GM12878 (cell line): ENCODE data around the gene ANAPC16. TPM values are rescaled to one million over a fixed set of nuclear protein-coding genes. Genes with fewer than 3 reads are reported as not detected.

ENCODE experiments used
- ATF7 ChIP-seq: fragments of 450-650 bp; IDR thresholded peaks from 2 replicates; pipeline ENCODE4 v1.6.1; 2016; ENCODE audit warnings: low read depth, mild to moderate bottlenecking
- BMI1 ChIP-seq: fragments of 450-650 bp; IDR thresholded peaks from 2 replicates; pipeline ENCODE4 v1.6.1; 2016; ENCODE audit warnings: mild to moderate bottlenecking, moderate library complexity, borderline replicate concordance
- CTCF ChIP-seq, 3 experiments: IDR thresholded peaks in 2 of 3; conservative IDR thresholded peaks in 1 of 3; 2 replicates each; pipeline ENCODE4 v1.5.1; 2011; ENCODE audit warnings: low read depth in 3 of 3, low read length in 3 of 3, mild to moderate bottlenecking in 3 of 3, control low read depth in 2 of 3, moderate library complexity in 2 of 3, inconsistent platforms in 1 of 3, mixed read lengths in 1 of 3; ENCODE audit not compliant: control insufficient read depth in 2 of 3, insufficient read depth in 1 of 3; ENCODE audit errors: extremely low read depth in 1 of 3
- ETV6 ChIP-seq, 2 experiments: fragments of 450-650 bp in 1 of 2; IDR thresholded peaks in 1 of 2; conservative IDR thresholded peaks in 1 of 2; 2 replicates each; pipeline ENCODE4 v1.6.1; 2014; ENCODE audit warnings: antibody characterized with exemption in 1 of 2, borderline replicate concordance in 1 of 2, low read depth in 1 of 2, mild to moderate bottlenecking in 1 of 2, moderate library complexity in 1 of 2
- FOXK2 ChIP-seq: fragments of 450-650 bp; IDR thresholded peaks from 2 replicates; pipeline ENCODE4 v1.6.1; 2017; ENCODE audit warnings: mild to moderate bottlenecking, moderate library complexity
- HCFC1 ChIP-seq: fragments of 150-350 bp; IDR thresholded peaks from 2 replicates; pipeline ENCODE4 v1.6.1; 2014; ENCODE audit warnings: low read length
- HDAC6 ChIP-seq: fragments of 200-600 bp; sonication (generic); IDR thresholded peaks from one replicate; pipeline ENCODE4 v1.8.0; 2017; ENCODE audit warnings: antibody characterized with exemption; ENCODE audit not compliant: unreplicated experiment
- JUND ChIP-seq: IDR thresholded peaks from 2 replicates; pipeline ENCODE4 v1.6.1; 2012; ENCODE audit warnings: low read depth, mild to moderate bottlenecking, low read length, improper control_type of control experiment, moderate library complexity
- KAT2A ChIP-seq: conservative IDR thresholded peaks from 2 replicates; pipeline ENCODE4 v1.6.1; 2011; ENCODE audit warnings: low read depth, low read length; ENCODE audit not compliant: control insufficient read depth
- MTA3 ChIP-seq: IDR thresholded peaks from 2 replicates; pipeline ENCODE4 v1.6.1; 2012; ENCODE audit warnings: low read length, inconsistent platforms, borderline replicate concordance
- POLR2AphosphoS2 ChIP-seq: IDR thresholded peaks from 2 replicates; pipeline ENCODE4 v1.6.1; 2011; ENCODE audit warnings: low read depth, mild to moderate bottlenecking, low read length, improper control_type of control experiment, moderate library complexity
- POU2F2 ChIP-seq: IDR thresholded peaks from 3 replicates; pipeline ENCODE4 v1.6.1; 2011; ENCODE audit warnings: low read depth, mild to moderate bottlenecking, low read length, borderline replicate concordance
- RCOR1 ChIP-seq: conservative IDR thresholded peaks from 2 replicates; pipeline ENCODE4 v1.6.1; 2012; ENCODE audit warnings: low read depth, low read length, improper control_type of control experiment
- RELA ChIP-seq: fragments of 450-650 bp; IDR thresholded peaks from 2 replicates; pipeline ENCODE4 v1.8.0; 2014; ENCODE audit warnings: borderline replicate concordance; ENCODE audit not compliant: partially characterized antibody
- RUNX3 ChIP-seq: IDR thresholded peaks from 2 replicates; pipeline ENCODE4 v1.6.1; 2012; ENCODE audit warnings: low read length, inconsistent platforms
- SIX5 ChIP-seq: IDR thresholded peaks from 2 replicates; pipeline ENCODE4 v1.6.1; 2011; ENCODE audit warnings: mild to moderate bottlenecking, low read depth, low read length, moderate library complexity; ENCODE audit not compliant: severe bottlenecking
- USF1 ChIP-seq: IDR thresholded peaks from 2 replicates; pipeline ENCODE4 v1.6.1; 2011; ENCODE audit warnings: borderline replicate concordance, low read depth, mild to moderate bottlenecking, moderate library complexity, mixed read lengths, low read length; ENCODE audit not compliant: insufficient read depth; ENCODE audit errors: extremely low read length
- polyA plus RNA-seq, 11 experiments: library from polyadenylated mRNA; depleted of rRNA in 4 of 11; unstranded in 6 of 11; stranded (reverse) in 5 of 11; fragments of >200 nt; fragmentation: Nextera tagmentation in 4 of 11; fragmentation: Illumina TruSeq in 1 of 11; extraction: Ambion mirVana in 4 of 11; extraction: Trizol in 1 of 11; gene quantifications; 1 replicate in 1 of 11; 2 replicates in 10 of 11; pipeline versions ENCODE4 v1.2.1 to v1.2.3, GENCODE V29; 2011 to 2016; ENCODE audit warnings: inconsistent platforms in 2 of 11, missing spikeins in 2 of 11, low read depth in 1 of 11
- total RNA-seq, 4 experiments: library from RNA; depleted of rRNA in 3 of 4; stranded (reverse); fragments of >200 nt in 3 of 4; fragmentation: Illumina TruSeq in 1 of 4; extraction: Trizol in 1 of 4; gene quantifications; 2 replicates each; pipeline versions ENCODE4 v1.2.1 to v1.2.3, GENCODE V29; 2013 to 2021
- TF ChIP-seq, protein P1 (sequence below): fragments of 450-650 bp; IDR thresholded peaks from 2 replicates; pipeline ENCODE4 v1.6.1; 2016; ENCODE audit warnings: mild to moderate bottlenecking
- TF ChIP-seq, protein P2 (sequence below): IDR thresholded peaks from 2 replicates; pipeline ENCODE4 v1.6.1; 2012; ENCODE audit warnings: low read length, inconsistent platforms
- TF ChIP-seq, protein P3 (sequence below): fragments of 450-650 bp; IDR thresholded peaks from 2 replicates; pipeline ENCODE4 v1.6.1; 2018; ENCODE audit warnings: mild to moderate bottlenecking, low read depth, moderate library complexity; ENCODE audit not compliant: partially characterized antibody

Gene ANAPC16
- total and polyA plus RNA-seq, 10 of the 15 experiments (the other 5 are each of a cell fraction or from before 2014, with no cell fraction given), result 66.9 to 208 (median 134) TPM

DNA sequence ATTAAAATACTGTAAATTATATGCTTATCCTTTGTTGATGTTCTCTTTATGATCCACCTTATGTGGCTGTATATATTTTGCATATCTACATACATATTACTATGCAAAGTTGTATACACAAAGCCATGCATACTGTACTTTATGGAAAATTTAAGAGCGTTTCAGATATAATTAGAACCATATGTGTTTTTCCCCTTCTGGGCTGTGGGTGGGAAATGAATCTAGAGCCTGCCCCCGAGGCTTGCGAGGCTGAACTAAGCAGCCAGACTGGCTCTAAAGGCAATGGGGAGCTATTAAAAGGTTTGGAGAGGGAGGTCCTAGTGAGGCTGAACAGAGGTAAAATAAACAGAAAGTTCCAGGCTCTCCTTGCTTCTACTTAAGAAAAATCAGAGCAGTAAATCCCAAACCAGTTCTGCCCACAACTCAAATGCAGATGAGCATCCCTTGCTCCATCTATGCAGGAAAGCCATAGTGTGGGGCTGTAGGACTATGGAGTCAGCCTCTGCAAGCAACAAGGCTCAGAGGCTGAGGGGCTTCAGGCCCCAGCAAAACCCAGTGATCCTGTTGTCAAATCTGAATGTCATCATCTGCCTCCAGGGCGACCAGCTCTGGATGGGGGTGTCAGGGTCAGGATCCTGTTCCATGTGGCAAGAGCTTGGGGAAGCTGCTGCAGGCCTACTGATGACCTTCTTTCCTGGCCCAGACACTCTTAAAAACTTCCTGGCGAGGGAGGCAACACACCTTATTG lies 43.9 kb downstream of the ANAPC16 start (continued):
- peak in 1 of 2 experiments; percentile 23; a peak in 1 of 4 replicates for TF ChIP-seq ETV6 (conservative IDR thresholded peaks at IDR 0.05 in 1 of 2, IDR thresholded peaks at IDR 0.05 in 1 of 2; ENCODE audit: borderline replicate concordance in 1 of 2, low read depth in 1 of 2)
- TF ChIP-seq HCFC1, result no peak
- no peak for TF ChIP-seq RELA
- no peak for TF ChIP-seq BMI1
- no peak for TF ChIP-seq POU2F2
- no peak for TF ChIP-seq JUND
- TF ChIP-seq RCOR1, result no peak
- TF ChIP-seq CTCF (IDR thresholded peaks at IDR 0.05 in 2 of 3, conservative IDR thresholded peaks at IDR 0.05 in 1 of 3; ENCODE audit: control insufficient read depth in 2 of 3, extremely low read depth in 1 of 3, insufficient read depth in 1 of 3, low read depth in 3 of 3, low read length in 3 of 3), result no peak; a peak in 1 of 6 replicates
- no peak for TF ChIP-seq ATF7
- TF ChIP-seq, protein P1, sequence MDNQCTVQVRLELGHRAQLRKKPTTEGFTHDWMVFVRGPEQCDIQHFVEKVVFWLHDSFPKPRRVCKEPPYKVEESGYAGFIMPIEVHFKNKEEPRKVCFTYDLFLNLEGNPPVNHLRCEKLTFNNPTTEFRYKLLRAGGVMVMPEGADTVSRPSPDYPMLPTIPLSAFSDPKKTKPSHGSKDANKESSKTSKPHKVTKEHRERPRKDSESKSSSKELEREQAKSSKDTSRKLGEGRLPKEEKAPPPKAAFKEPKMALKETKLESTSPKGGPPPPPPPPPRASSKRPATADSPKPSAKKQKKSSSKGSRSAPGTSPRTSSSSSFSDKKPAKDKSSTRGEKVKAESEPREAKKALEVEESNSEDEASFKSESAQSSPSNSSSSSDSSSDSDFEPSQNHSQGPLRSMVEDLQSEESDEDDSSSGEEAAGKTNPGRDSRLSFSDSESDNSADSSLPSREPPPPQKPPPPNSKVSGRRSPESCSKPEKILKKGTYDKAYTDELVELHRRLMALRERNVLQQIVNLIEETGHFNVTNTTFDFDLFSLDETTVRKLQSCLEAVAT, result no peak
- no peak for TF ChIP-seq POLR2AphosphoS2
- TF ChIP-seq, protein P2, sequence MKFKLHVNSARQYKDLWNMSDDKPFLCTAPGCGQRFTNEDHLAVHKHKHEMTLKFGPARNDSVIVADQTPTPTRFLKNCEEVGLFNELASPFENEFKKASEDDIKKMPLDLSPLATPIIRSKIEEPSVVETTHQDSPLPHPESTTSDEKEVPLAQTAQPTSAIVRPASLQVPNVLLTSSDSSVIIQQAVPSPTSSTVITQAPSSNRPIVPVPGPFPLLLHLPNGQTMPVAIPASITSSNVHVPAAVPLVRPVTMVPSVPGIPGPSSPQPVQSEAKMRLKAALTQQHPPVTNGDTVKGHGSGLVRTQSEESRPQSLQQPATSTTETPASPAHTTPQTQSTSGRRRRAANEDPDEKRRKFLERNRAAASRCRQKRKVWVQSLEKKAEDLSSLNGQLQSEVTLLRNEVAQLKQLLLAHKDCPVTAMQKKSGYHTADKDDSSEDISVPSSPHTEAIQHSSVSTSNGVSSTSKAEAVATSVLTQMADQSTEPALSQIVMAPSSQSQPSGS, result 0 out of 2 replicates have a peak, but pooled peaks have one; percentile 32
- TF ChIP-seq MTA3, result peak; percentile 41; the same call in 1 of the 2 replicates
- TF ChIP-seq, protein P3, sequence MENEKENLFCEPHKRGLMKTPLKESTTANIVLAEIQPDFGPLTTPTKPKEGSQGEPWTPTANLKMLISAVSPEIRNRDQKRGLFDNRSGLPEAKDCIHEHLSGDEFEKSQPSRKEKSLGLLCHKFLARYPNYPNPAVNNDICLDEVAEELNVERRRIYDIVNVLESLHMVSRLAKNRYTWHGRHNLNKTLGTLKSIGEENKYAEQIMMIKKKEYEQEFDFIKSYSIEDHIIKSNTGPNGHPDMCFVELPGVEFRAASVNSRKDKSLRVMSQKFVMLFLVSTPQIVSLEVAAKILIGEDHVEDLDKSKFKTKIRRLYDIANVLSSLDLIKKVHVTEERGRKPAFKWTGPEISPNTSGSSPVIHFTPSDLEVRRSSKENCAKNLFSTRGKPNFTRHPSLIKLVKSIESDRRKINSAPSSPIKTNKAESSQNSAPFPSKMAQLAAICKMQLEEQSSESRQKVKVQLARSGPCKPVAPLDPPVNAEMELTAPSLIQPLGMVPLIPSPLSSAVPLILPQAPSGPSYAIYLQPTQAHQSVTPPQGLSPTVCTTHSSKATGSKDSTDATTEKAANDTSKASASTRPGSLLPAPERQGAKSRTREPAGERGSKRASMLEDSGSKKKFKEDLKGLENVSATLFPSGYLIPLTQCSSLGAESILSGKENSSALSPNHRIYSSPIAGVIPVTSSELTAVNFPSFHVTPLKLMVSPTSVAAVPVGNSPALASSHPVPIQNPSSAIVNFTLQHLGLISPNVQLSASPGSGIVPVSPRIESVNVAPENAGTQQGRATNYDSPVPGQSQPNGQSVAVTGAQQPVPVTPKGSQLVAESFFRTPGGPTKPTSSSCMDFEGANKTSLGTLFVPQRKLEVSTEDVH, result no peak
- no peak for TF ChIP-seq FOXK2
- peak; percentile 45; the same call in 1 of the 2 replicates for TF ChIP-seq RUNX3
- TF ChIP-seq HDAC6, result no peak
- TF ChIP-seq KAT2A, result no peak
- TF ChIP-seq USF1, result no peak
- no peak for TF ChIP-seq SIX5
